Lower leg skin (tissue), 3 donors: ENCODE measurements around the gene ATOH8.

ENCODE experiments used
- CTCF ChIP-seq, 3 donors: fragments of 450-650 bp; IDR thresholded peaks; one replicate each; pipeline ENCODE4 v1.5.1; 2016; ENCODE audit warnings: antibody characterized with exemption in 3 of 3, mild to moderate bottlenecking in 3 of 3, moderate library complexity in 2 of 3
- POLR2A ChIP-seq, 2 donors: fragments of 450-650 bp; IDR thresholded peaks; one replicate each; pipeline ENCODE4 v1.6.1; 2016 to 2017; ENCODE audit warnings: antibody characterized with exemption in 2 of 2, mild to moderate bottlenecking in 1 of 2, moderate library complexity in 1 of 2

DNA sequence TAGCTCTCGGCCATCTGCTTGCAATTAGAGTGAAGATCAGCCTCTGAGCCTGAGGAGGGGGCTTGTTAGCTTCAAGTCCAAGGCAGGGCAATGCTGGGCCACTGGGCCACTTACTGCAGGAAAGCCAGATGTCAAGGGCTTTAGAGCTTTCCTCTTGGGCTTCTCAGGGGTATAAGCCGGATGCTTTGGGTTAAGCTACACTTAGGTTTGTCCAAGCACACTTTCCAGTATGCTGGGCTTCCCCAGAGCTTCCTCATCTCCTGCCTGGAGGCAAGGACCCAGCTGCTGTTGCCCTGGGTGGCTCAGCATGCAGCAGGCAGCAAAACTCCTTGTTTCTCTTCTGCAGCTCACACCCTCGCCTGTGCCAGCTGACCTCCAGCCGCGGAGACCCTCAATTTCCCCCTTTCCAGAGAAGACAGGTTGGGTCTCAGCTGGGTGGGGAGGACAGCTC lies 29.0 kb upstream of the ATOH8 start:
- no peak for TF ChIP-seq CTCF (IDR thresholded peaks at IDR 0.05)
- no peak for TF ChIP-seq POLR2A (IDR thresholded peaks at IDR 0.05)
